ENCODE results near the gene ASPA.
A peak's percentile ranks its signal among the peaks of the same experiment; 100 is the strongest.
"Not testable (repeated sequence)": the region's sequence is repeated elsewhere in the genome, so short reads cannot be mapped to it uniquely, and the experiment has no call there.

ASPA gene

DNA sequence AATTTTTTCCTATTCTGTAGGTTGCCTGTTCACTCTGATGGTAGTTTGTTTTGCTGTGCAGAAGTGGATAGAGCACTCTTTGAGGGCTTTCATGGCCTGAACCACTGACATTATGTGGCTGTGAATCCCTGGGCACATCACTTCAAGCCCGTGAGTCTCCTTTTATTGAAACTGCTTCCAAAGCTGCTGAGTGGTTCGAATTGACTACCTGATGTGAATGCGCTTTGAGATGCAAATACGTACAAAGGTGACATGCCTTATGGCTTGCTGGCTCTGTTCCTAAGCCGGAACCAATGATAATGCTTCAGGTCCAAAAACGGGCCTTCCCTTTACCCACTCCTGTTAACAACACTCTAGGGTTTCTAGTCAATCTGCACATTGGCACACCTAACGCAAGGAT, 34.3 kb downstream of the ASPA start:
- no peak for DNase-seq

DNA sequence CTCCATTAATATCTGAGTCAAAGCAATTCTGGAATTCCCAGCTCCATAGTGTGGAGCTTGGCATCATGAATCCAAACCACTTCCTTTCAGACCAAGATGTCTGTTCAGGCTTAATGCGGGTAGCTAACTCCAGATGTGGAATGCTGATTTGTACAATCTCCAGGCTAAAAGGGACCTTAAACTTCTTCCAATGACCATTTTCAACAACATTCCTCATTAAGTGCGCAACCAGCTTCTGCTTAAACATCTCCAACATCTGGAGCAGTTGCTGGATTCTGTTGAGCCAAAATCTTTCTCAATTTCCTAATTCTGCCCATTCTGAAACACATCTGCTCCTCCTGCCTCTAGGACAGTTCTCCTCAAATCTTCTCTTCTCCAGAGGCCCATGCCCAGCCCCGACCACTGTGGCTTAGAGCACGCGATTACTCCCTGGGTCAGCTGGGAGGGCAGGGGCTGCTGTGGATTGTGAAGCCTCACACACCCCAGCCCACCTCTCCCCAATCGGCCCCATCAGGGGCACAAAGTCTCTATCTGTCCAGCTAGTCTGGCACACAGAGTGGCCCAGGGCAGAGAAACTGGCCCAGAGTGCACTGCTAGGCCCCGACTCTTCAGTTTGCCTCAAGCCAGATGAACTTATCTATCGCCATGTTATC, 36.2 kb downstream of the ASPA start:
- DNase-seq, result no peak

DNA sequence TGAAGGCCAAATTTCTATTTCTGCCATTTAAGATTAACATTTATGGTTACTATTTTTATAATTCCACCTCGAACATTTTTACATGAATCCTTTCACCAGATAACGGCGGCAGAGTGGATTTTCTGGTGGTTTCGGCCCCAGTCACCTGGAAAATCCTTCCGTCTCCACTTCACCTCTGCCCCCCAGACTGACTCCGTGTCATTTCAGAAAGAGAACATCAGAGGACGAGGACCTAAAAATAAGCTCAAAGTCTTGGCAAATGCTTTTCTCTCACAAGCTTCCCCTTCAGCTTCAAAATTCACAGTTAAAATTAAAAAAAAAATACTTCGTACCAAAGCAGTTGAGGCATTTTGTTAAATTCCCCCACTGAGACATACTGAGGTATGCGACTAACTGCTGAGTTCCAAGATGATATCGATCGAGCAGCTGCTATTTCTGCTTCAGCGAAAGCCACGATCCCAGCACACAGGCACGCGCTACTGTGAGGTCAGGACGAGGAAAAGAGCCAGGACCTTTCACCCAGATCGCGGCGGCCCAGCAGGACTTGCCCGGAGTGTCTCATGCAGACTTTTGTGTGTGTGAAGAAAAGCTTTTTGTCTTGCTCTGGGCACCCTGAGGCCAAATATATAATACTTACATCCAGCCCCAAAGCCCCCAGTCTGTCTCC, 36.8 kb downstream of the ASPA start:
- no peak for DNase-seq

- no peak for DNase-seq
Observed at GRCh38 chr17:3513305-3514035, 37.7 kb downstream of the ASPA start.

DNA sequence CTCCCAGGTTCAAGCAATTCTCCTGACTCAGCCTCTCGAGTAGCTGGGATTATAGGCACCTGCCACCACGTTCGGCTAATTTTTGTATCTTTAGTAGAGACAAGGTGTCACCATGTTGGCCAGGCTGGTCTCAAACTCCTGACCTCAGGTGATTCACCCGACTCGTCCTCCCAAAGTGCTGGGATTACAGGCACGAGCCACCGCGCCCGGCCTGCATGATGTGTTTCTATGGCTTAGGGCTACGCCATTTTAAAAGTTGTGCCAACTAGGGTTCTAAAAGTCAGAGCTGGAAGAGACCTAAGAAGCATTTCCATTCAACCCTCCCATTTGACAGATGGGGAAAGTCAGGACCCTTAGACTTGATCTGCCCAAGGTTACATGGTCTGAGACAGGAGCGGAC, 38.4 kb downstream of the ASPA start:
- DNase-seq, result not testable (repeated sequence)

GRCh38 chr17:3514873-3515272, 39.1 kb downstream of the ASPA start:
- DNase-seq, result no peak

GRCh38 chr17:3519472-3519871, 43.7 kb downstream of the ASPA start:
- not testable (repeated sequence) for DNase-seq

GRCh38 chr17:3524024-3524423, 48.2 kb downstream of the ASPA start:
- DNase-seq, result no peak

GRCh38 chr17:3526491-3526890, 50.7 kb downstream of the ASPA start:
- no peak for DNase-seq

- DNase-seq, result no peak
Observed at GRCh38 chr17:3526971-3527370, 51.2 kb downstream of the ASPA start.

GRCh38 chr17:3527468-3527867, 51.7 kb downstream of the ASPA start:
- no peak for DNase-seq

- no peak for DNase-seq
Observed at GRCh38 chr17:3527896-3528295, 52.1 kb downstream of the ASPA start.

GRCh38 chr17:3528403-3528851, 52.6 kb downstream of the ASPA start:
- no peak for DNase-seq

GRCh38 chr17:3528880-3529511, 53.2 kb downstream of the ASPA start:
- no peak for DNase-seq

DNA sequence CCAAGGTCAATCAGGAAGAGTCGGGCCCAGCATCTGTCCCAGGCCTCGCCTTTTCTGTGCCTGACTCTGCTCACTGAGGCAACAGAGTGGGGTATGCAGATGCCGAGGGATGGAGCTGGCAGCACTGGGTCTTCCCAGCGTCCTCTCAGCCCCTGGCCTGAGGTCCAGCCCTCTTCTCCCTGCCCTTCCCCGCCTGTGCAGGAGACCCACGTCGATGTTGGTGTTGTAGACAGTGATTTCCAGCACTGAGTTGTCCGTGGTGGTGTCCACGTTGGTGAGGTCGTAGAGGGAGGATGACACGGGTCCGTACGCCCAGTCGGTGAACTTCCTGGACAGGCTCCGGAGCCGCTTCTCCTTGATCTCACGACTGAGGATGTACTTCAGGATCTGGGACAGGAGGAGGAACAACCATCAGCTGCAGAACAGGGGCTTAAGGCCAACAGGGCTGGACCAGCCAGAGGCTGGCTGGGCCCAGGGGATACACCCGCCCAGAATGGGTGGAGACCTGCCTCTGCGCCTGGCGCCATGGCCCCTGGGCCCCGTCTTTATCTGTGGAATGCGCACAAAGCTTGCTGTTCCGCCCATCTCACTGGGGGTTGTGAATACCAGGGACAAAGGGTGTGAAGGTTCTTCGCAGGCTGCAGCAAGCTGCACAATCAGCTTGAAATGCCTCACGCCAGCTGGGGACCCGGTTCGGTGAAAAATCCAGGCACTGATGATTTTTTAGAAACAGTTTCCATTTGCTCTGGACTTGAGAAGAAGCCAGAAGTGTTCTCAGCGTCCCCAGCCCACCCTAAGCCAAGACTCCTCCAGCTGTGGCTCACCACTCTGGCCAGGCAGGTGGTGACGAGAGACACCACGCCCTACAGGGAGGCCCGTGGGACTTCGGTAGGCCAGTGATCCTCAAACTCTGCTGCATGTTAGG, 54.3 kb downstream of the ASPA start:
- DNase-seq, result peak; percentile 87

- DNase-seq, result no peak
Observed at GRCh38 chr17:3531266-3532101, 55.7 kb downstream of the ASPA start.

DNA sequence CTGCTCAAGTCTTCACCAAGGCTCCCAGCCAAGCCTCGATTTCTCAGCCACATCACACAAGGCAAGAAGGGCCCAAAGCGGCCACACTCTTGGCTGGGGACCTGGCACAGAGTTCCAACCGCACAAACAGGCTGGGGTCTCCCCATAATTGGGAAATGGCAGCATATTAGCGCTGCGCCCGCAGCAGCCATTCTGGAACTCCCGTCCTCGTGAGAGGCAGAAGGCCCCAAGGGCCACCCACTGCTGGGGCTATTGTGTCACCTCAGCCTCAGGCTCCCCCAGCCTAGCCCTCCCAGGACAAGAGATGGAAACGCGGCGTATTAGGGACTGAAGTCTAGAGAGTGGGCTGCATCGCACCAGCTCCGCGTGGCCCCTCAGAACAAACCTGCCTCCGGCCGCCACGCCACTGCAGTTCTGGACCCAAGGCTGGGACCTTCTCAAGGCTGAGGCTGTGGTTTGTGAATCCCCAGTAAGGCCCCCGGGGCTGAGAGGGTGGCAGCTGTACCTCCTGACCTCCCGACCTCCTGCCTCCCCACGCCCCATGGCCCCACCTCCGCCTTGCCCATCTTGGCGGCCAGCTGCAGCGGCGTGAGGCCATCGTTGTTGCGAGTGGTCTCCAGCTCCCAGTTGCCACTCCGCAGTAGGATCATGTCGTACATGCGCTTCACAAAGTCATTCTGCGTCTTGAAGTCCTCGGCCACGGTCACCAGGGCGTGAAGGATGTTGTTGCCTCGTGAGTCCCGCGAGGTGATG, 56.5 kb downstream of the ASPA start:
- DNase-seq, result no peak

DNA sequence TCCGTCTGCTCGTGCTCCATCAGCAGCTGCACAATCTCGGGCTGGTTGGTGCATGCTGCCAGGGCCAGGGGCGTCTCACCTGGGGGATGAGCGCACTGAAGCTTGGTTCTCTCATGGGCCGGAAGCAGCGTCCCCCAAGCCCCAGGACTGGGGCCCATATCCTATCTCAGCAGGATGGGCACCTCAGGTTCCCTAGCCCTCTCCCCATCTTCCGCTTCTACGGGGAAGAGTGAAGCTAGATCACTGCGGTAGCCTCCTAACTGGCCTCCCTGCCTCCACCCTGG, 57.0 kb downstream of the ASPA start:
- no peak for DNase-seq

DNA sequence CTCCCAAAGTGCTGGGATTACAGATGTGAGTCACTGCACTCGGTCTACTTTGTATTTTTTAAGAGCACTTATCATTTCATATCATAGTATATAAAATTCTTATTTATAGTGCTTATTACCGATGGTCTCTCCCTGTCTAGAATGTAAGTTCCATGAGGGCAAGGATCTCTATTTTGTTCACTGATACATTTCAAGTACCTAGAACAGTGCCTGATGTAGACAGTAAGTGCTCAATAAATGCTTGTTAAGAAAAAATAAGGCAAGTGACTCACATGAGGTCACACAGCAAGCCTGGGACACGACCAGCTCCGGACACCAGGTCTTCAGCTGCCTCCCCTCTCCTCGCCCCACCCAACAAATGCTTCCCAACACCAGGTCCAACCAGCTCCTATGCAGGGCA, 58.0 kb downstream of the ASPA start:
- DNase-seq, result no peak

GRCh38 chr17:3534881-3535252, 59.1 kb downstream of the ASPA start:
- DNase-seq, result no peak
